CD4-positive, alpha-beta T cell treated with Interleukin-1 beta for 1 hour (primary cell): ENCODE measurements around the gene MYO5C.
"Not testable (repeated sequence)": the region's sequence is repeated elsewhere in the genome, so short reads cannot be mapped to it uniquely, and the experiment has no call there.

ENCODE experiments used
- DNase-seq, 2 donors: peaks; one replicate each; pipeline ENCODE4 v3.0.0-alpha.2; 2020 to 2022

MYO5C gene

DNA sequence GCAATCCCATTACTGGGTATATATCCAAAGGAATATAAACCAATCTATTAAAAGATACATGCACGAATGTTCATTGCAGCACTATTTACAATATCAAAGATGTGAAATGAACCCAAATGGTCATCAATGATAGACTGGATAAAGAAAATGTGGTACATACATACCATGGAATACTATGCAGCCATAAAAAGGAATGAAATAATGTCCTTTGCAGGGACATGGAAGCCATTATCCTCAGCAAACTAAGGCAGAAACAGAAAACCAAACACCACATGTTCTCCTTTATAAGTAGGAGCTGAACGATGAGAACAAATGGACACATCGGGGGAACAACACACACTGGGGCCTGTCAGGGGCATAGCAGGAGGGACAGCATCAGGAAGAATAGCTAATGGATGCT is 125.4 kb downstream of the MYO5C start:
- DNase-seq: not testable (repeated sequence)

DNA sequence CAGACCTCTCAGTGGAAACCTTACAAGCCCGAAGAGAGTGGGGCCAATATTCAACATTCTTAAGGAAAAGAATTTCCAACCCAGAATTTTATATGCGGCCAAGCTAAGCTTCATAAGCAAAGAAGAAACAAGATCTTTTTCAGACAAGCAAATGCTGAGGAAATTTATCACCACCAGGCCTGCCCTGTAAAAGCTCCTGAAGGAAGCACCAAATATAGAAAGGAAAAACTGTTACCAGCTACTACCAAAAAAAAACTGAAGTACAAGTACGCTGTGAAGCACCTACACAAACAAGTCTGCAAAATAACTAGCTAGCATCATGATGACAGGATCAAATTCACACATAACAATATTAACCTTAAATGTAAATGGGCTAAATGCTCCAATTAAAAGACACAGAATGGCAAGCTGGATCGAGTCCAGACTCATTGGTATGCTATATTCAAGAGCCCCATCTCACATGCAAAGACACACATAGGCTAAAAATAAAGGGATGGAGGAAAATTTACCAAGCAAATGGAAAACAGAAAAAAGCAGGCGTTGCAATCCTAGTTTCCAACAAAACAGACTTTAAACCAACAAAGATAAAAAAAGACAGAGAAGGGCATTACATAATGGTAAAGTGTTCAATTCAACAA is 130.0 kb downstream of the MYO5C start:
- not testable (repeated sequence) for DNase-seq

GRCh38 chr15:52164631-52165265 is 130.9 kb downstream of the MYO5C start:
- no peak for DNase-seq

- DNase-seq: peak in 1 of 2 donors; percentile 13
Measured at GRCh38 chr15:52163321-52164190, 132.0 kb downstream of the MYO5C start.

DNA sequence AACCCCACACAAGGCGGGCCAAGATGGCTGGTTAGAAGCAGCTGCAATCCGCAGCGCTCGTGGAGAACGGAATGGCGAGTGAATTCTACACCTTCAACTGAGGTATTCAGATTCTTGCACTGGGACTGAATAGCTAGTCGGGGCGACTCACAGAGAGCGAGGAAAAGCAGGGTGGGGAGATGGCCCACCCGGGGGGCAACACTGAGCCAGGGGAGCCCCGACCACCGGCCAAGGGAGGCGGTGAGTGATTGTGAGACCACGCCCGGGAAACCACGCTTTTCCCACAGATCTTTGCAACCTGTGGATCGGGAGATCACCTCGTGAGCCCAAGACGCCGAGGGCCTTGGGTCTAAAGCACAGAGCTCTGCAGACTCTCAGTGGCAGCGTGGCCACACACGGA is 132.7 kb downstream of the MYO5C start:
- no peak for DNase-seq

DNA sequence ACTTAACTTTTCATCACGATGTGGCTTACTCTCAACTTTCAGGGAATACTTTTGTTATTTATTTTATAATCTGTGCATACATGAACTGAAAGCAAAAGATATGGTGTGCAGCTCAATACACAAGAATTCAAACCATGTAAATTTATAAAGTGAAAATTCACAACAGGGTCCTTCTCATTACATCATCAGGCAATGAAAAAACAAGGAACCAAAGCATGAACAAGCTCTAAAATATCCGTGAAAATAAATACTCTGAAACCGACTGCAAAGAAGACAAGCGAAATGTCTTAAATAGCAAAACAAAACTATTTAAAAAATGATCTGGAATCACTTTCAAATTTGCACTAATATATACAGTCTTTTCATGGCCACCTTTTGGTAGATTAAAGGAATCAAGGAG is 133.3 kb downstream of the MYO5C start:
- no peak for DNase-seq

GRCh38 chr15:52161406-52161966 is 134.1 kb downstream of the MYO5C start:
- no peak for DNase-seq

- no peak for DNase-seq
Measured at GRCh38 chr15:52159645-52160044, 136.0 kb downstream of the MYO5C start.

DNA sequence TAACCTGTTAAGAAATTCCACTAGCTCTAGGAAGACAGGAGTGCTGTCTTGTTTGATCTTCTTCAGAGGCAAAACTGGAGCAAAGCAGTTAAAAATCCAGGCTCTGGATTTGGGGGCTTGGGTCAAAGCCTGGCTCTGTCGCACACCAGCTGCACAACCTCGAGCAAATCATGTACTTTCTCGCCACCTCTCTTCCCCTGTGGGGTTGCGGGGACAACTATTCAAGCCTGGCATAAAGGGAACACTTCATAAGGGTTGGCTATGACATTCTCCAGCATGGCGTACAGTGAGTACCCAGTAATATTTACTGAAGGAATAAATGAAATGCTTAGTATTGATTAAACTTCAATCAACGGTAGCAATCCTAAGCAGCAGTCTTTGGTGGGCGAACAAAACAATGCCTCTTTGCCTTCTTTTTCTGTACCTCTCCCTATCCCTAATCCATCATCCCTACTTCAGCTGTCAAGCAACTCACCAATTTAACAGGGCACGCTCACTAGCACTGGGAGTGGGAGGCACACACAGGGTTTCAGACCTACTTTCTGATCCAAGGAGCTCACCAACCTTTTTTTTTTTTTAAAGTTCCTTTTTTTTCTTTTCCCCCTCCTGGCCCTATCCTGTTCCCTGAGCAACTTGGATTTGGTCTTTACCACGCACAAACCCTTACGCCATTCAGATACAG is 137.4 kb downstream of the MYO5C start:
- DNase-seq: no peak

DNA sequence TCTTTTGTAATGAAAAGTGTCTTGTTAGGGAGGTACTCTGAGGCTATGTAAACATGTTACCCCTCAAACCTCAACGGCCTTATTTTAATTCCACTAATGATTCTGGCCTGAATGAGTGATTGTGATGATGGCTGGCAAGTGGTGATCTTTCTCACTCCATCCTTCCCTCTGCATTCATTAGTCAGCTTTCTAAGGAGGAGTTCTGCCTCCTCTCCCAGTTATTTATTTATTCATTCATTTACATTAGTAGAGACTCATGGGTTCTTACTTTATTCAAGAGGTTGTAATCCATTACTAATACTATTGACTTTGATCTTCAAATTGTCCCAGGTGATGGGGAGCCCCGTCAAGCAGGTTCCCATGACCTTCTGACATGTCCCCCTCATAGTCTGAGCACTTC is 139.7 kb downstream of the MYO5C start:
- DNase-seq: no peak

DNA sequence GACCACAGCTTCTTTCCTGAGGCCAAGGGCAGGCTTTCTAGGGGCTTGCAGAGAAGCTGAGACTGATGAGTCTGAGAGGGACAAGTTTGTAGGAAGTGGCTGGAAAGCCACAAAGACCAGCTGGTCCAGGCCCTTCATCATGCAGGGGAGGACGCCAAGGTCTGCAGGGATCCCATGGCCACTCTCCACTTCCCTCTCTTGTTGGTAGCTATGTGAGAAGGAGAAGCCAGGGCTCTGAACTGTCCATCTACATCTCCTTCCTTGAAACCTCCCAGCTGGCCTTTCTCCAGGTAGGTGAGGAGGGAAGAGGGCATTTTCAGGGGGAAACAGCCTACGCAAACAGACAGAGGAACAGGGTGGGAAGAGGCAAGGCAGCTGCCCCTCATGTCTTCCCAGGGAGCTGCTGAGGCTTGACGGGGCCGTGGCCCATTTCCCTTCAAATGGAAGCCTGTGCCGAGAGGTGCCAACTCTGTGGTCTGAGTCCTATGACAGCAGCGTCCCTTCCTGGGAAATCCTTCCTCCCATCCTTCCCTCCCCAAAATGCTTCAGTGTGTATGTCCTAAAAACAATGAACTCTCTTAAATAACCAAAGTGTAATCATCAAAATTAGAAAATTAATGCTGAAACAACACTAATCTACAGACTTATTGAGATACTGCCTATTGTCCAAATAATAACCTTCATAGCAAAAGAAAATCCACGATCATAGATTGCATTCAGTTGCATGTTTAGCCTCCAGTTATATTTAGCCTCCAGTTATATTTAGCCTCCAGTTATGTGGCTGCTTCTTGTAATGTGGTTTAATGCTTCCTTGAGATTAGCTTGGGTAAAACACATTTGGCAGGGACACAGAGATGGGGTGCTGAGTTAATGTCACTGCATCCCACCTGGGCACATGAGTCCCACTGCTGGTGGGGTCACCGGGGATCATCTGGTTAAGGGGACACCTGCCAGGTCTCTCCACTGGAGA is 140.4 kb downstream of the MYO5C start:
- DNase-seq: no peak

GRCh38 chr15:52153900-52154895 is 141.4 kb downstream of the MYO5C start:
- no peak for DNase-seq

DNA sequence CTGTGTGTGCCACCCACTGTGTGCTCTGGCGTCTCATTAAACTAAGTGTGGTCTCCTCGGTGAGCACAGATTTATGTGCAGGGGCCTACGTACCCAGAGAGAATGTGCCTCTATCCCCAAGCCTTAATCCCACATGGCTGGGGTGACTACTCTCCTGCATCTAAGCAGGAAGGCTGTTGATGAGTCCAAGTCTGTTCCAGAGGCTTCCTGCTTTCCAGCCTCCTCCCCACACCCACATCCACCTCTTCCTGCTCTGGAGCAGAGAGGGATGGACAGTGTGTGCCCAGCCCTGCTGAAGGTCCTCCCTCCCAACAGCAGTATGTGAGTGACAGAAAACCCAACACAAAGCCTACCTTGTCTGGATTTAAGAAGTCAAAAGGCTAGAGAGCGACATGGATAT is 144.3 kb downstream of the MYO5C start:
- no peak for DNase-seq

GRCh38 chr15:52150871-52151270 is 144.7 kb downstream of the MYO5C start:
- DNase-seq: no peak

GRCh38 chr15:52150043-52150825 is 145.4 kb downstream of the MYO5C start:
- no peak for DNase-seq

DNA sequence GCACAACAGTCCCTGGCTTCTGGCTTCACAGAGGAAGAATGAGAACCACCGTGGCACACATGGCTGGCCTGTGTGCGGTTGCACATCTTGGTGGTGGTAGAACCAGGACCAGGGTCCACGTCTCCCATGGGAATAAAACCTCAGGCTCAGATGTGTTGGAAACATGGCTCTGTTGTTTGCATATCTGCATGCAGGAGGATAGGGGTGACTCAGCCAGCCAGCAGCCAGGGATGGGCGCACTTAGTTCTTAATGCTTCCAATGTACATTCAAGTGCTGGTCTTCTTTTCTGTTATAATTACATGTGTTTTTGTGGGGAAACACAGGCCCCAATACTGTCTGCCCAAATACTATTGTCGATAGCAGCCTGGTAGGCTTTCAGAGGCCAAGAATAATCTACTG is 147.2 kb downstream of the MYO5C start:
- DNase-seq: no peak

GRCh38 chr15:52146776-52147175 is 148.8 kb downstream of the MYO5C start:
- DNase-seq: no peak

DNA sequence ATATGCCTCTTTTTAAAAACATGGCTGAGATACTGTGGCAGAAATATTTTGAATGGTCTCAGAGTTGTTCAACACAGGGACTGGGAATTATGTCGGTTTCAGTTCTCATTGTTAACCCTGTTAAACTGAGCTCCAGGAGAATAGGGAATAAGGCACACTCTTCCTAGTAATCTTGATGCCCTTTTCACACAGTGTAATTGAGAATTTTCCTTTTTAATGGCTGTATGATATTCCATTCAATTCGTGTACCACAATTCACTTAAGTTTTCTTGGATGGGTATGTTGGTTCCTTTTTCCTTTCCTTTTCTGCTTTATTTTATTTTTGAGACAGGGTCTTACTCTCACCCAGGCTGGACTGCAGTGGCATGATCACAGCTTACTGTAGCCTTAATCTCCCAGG is 149.3 kb downstream of the MYO5C start:
- no peak for DNase-seq

DNA sequence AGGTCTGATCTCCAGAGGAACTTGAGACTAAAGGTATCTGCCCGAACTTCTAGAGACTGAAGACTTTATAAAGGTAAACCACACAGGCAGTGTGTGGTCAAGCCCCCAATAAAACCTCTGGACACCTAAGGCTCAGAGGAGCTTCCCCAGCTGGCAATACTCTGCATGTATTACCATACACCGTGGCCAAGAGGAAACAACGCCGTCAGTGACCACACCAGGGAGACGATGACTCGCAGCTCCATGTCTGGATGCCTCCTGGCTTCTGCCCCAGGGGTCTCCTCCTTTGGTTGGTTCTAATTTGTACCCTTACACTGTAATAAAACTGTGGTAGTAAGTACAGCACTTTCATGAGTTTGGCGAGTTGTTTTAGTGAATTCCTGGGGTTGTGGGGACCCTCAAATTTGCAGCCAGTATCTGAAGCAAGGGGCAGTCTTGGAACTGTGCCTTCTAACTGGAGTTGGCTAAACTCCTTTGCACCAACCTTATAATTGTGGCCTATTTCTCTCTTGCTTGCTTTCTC is 150.9 kb downstream of the MYO5C start:
- no peak for DNase-seq
